PC-3 (cell line): ENCODE results near the gene C17orf100.

Source experiments
- CTCF ChIP-seq: fragments of 300-600 bp; sonication (generic); conservative IDR thresholded peaks from 2 replicates; pipeline ENCODE4 v1.5.1; 2017; ENCODE audit warnings: antibody characterized with exemption, low read depth, mild to moderate bottlenecking, low read length
- EZH2 ChIP-seq: fragments of 300-600 bp; sonication (generic); IDR thresholded peaks from one replicate; pipeline ENCODE4 v1.6.1; 2017; ENCODE audit warnings: antibody characterized with exemption, mild to moderate bottlenecking, low read length; ENCODE audit not compliant: unreplicated experiment

- TF ChIP-seq CTCF (no peak), EZH2 (no peak)
Observed at GRCh38 chr17:6638046-6638908, 13.3 kb upstream of the C17orf100 start.
